NCI-H526 treated with DMSO at 0.1 percent for 48 hours (cell line): ENCODE results near the gene LHPP.

ENCODE experiments used
- DNase-seq: peaks from one replicate; lab custom pipeline; 2025; lab: John Stamatoyannopoulos, UW

The LHPP gene

DNA sequence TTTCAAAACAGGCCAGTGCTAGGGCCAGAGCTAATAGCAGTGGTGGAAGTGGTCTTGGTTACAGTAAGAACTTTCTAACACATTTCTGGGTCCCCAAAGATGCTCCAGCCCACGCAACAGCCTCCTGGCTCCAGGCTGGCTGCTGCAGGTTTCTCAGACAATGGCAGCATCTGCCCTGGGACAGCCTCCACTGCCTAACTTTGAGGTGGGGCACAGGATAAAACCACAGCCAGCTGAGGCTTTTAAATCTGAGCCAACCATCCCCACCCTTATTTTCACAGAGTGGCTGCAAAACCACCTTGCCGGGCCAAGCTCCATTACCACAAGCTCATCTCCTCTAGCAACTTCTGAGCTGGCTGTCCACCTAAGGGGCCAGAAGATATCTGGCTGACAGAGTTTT is 197.8 kb downstream of the LHPP start:
- no peak for DNase-seq

DNA sequence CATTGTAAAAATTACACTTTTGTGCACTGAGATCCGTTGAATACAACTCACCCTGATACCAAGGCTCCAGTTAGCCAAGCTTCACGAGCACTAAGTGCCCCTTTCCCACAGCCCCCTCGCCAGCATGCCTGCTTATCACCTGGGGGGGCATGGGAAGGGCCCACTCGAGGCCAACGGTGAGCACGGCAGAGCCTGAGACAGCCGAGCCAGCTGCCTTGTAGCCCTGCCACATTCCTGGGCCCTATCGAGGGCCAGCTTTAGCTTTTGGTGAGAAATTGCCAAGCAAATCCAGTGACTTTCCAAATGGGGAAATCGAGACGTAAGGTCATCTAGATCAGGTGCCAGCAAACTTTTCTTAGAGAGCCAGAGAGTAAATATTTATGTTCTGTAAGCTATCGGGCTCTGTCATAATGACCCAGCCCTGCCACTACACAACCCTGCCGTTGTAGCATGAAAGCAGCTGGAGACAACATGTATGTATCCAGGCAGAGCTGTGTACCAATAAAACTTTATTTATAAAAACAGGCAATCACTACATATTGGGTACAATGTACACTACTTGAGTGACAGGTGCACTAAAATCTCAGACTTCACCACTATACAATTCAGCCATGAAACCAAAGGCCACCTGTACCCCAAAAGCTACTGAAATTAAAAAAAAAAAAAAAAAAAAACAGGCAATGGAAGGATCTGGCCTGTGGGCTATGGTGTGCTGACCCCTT is 198.9 kb downstream of the LHPP start:
- no peak for DNase-seq

DNA sequence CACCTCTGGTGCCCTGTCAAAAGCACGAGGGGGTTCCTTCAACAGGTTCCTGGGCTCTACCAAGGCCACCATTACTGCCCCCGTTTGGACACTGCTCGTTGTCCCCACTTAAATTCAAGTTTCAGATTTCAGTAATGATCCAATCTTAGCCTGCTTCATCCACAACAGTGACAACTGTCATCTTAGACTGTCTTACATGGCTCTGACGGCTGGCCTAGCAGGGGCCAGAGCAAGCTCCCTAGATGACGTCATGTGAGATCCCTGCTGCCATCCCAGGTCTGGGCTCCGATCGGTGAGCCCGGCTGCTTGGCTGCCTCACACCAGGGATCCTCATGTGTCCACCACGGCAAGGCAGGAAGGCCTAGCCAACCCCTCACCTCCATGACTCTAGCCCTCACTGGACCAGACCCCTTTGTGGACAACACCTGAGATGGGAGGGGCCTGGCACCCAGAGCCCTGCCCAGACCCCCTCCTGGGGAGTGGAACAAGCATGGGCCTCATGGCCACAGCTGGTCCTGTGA is 200.1 kb downstream of the LHPP start:
- DNase-seq = no peak

DNA sequence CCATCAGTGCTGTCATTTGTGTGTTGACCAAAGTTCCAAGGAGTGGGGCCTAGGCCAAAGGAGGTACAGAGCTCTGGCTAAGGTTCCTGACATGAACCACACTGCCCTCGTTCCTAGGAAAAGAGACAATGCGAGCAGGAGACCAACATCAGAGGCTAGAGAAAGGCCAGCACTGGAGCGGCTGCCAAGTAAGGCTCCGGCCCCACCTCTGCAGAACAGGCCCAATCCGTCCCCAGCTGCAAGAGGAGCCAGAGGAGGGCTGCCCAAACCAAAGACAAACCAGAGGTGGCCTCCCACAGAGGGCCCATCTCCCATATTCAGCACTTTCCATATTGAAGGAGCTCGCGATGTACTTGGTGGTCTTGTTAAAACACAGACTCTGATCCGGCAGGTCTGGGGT is 201.6 kb downstream of the LHPP start:
- DNase-seq = no peak
